ENCODE data around the gene ZYX.
"Not testable (repeated sequence)": the region's sequence is repeated elsewhere in the genome, so short reads cannot be mapped to it uniquely, and the experiment has no call there.

Gene ZYX

DNA sequence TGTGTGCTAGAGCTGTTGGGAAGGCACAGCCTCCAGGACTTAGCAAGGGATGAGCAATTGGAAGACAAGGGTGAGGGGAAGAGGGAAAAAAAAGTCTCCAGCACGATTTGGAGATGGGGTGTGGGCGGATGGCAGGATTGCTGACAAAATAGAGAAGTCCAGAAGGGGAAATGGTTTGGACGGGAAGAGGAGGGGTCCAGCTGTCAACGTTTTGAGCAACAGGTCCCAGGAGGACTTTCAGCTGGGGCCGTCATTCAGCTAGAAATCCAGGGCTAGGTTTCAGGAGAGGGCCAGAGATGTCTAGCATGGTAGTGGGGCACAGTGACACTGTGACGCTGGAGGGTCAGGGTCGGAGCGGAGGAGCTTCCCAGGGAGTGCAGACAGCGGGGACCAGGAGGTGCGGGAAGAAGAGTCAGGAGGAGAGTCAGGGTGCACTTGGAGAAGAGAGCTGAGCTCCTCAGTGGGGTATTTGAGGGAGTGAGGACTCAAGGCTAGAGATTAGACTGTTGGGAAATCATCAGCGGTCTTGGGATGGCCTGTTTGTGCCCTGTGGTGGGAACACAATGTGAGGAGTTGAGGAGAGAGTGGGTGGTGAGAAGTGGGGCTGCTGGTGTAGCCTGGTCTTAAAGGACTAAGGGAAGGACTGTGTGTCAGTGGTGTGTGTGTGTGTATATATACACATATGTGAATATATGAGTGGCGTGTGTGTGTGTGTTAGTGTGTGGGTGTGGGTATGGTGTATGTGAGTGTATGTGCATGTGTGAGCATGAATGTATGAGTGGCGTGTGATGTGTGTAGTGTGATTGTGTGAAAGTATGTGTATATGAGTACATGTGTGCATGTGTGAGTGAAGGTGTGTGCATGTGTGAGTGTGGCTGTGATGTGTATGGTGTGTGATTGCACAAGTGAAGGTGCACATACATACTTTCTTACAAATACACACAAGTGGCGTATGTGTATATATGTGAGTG, 3.8 kb downstream of the ZYX start:
- no peak overlapping the region for H3K4me3 ChIP-seq (ENCODE audit: low read length)
- no peak for TF ChIP-seq ZNF274 (IDR thresholded peaks at IDR 0.05; ENCODE audit: low read depth, low read length)

- no peak for TF ChIP-seq ZNF274 (IDR thresholded peaks at IDR 0.05; ENCODE audit: low read depth, low read length)
- no peak overlapping the region for H3K4me3 ChIP-seq (ENCODE audit: low read length)
These were observed 5.0 kb downstream of the ZYX start for GRCh38 chr7:143385891-143386781.

DNA sequence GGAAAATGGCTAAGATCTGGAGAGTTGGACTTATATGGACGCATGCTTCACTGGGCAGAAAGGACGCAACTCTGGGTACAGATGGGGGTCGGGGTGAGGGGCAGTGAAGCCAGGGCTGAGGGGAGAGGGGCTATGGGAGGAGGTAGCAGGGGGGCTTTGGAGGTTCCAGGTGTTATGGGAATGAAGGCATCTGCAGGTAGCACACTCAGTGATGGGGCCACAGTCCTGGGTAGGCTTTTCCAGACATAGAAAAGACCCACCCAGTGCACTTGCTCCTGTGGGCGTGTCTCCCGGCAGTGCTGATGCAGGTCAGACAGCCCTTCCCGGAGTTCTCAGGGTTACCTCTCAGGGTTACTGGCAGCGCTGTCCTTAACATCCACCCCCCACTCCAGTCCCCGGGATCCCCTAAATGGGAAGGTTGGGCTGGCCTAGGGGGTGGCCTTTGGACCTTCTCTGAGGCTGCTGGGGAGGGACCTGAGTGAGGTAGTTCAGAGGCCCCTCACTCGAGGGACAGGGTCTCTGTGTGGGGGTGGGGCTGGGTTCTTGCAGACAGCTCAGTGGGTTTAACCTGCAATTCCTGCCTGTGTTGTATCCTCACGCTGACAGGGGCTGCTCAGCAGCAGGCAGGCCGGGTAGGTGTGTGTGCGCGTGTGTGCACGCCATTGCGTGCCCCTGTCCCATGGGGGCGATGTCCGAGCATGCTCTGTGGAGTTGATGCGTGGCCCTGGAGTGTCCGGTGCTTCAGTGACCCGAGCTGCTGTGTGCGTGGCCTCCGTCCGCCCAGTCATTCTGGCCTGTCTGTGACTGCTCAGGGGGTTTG, 6.2 kb downstream of the ZYX start:
- no peak overlapping the region for H3K4me3 ChIP-seq (ENCODE audit: low read length)
- TF ChIP-seq ZNF274 (IDR thresholded peaks at IDR 0.05; ENCODE audit: low read depth, low read length): no peak

DNA sequence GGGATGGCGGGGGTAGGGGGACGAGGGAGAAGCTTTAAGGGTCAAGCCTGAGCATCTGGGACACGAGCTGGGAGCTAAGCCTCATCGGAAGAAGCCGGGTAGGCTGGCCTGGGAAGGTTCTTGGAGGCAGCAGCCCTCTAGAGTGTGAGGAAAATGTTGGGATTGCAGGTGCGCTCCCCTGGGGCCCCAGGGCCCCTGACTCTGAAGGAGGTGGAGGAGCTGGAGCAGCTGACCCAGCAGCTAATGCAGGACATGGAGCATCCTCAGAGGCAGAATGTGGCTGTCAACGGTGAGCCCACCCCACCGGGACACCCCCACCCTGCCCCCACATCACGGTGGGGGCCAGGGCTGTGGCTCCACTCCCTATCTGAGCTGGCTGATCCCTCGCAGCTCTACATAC, 6.9 kb downstream of the ZYX start:
- H3K4me3 ChIP-seq (ENCODE audit: low read length): no peak overlapping the region
- no peak for TF ChIP-seq ZNF274 (IDR thresholded peaks at IDR 0.05; ENCODE audit: low read depth, low read length)

- TF ChIP-seq ZNF274 (IDR thresholded peaks at IDR 0.05; ENCODE audit: low read depth, low read length): no peak
- no peak overlapping the region for H3K4me3 ChIP-seq (ENCODE audit: low read length)
These were observed 7.5 kb downstream of the ZYX start for GRCh38 chr7:143388491-143389101.

DNA sequence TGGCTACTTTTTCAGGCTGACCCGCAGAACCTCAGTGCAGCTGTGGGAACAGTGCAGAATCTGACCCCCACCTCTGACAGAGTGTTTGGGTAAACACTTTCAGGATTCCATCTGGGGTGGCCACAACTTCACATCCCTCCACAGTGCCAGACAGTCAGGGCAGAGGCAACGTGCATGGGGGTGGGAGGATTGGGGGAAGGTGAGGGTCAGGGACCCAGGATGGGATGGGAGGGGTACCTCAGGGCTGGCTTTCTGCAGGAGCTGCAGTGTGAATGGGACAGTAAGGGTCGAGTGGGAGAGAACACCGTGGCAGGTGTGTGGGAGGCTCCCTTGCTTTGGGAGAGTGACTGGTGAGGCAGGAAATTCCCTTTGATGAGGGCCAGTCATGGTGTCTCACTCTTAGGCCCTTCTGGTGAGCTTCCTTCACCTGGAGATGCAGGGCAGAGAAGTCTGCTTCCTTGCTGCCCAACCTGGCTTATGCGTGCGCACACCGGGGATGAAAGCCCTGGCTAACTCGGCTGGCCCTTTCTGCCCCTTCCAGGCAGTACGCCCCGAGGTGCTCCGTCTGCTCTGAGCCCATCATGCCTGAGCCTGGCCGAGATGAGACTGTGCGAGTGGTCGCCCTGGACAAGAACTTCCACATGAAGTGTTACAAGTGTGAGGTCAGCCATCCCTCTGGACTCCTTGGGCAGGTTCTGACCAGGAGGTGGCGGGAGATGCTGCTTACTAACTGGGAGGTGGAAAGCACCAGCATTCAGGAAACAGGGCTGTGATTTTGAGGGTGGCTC, 8.4 kb downstream of the ZYX start:
- TF ChIP-seq ZNF274 (IDR thresholded peaks at IDR 0.05; ENCODE audit: low read depth, low read length): no peak
- no peak overlapping the region for H3K4me3 ChIP-seq (ENCODE audit: low read length)

DNA sequence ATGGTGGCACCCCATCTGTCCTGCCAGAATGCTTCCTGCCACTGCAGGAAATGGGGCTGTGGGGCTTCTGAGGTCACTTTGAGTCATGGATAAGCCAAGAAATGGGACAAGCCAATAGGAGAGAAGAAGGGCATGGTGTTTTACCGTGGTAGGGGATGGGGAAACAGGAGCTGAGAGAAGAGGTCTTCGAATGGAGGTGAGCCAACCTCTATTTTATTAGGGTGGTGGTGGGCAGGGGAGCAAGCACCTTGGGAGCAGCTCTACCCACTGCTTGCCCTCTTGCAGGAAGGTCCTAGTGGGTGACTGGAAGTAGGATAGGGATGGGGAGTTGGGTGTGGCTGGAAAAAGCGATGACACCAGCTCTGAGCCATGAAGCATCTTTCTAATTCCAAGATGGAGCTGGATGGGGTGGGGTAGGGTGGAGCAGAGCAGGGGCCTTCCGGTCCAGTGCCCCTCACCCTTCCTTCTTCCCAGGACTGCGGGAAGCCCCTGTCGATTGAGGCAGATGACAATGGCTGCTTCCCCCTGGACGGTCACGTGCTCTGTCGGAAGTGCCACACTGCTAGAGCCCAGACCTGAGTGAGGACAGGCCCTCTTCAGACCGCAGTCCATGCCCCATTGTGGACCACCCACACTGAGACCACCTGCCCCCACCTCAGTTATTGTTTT, 9.1 kb downstream of the ZYX start:
- TF ChIP-seq ZNF274 (IDR thresholded peaks at IDR 0.05; ENCODE audit: low read depth, low read length): no peak

GRCh38 chr7:143390773-143391317, 9.7 kb downstream of the ZYX start:
- no peak for TF ChIP-seq ZNF274 (IDR thresholded peaks at IDR 0.05; ENCODE audit: low read depth, low read length)
- no peak overlapping the region for H3K4me3 ChIP-seq (ENCODE audit: low read length)

More for the DNA sequence above, 9.1 kb downstream of the ZYX start:
- H3K4me3 ChIP-seq (ENCODE audit: low read length): no peak overlapping the region

GRCh38 chr7:143391462-143392404, 10.6 kb downstream of the ZYX start:
- TF ChIP-seq ZNF274 (IDR thresholded peaks at IDR 0.05; ENCODE audit: low read depth, low read length): no peak
- no peak overlapping the region for H3K4me3 ChIP-seq (ENCODE audit: low read length)

DNA sequence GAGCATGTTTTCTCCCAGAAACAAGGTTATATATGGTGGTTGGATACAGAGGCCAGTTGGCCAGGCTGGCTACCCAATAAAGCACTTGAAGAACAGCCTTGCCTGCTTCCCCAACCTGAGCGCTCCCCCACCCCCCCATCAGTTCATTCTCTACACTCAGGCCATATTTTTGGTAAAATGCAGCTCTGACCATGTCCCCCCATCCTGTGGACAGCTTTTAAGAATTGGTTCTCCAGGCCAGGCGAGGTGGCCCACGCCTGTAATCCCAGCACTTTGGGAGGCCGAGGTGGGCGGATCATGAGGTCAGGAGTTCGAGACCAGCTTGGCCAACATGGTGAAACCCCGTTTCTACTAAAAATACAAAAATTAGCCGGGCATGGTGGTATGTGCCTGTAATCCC, 11.3 kb downstream of the ZYX start:
- H3K4me3 ChIP-seq (ENCODE audit: low read length): not testable (repeated sequence)

GRCh38 chr7:143392875-143393266, 11.7 kb downstream of the ZYX start:
- no peak overlapping the region for H3K4me3 ChIP-seq (ENCODE audit: low read length)
- no peak for TF ChIP-seq ZNF274 (IDR thresholded peaks at IDR 0.05; ENCODE audit: low read depth, low read length)
